HepG2 (cell line): ENCODE measurements around the gene OR5K2. TPM values are rescaled to one million over a fixed set of nuclear protein-coding genes. Genes with fewer than 3 reads are reported as not detected.

ENCODE experiments used
- CENPX ChIP-seq: sonication (generic); formaldehyde crosslinking; IDR thresholded peaks from 2 replicates; pipeline ENCODE4 v1.9.0; 2021; ENCODE audit warnings: mild to moderate bottlenecking, missing genetic modification reagents, moderate library complexity
- DMAP1 ChIP-seq: IDR thresholded peaks from 2 replicates; pipeline ENCODE4 v1.6.1; 2016
- EHMT2 ChIP-seq: fragments of 200-600 bp; sonication (generic); IDR thresholded peaks from 2 replicates; pipeline ENCODE4 v1.7.0; 2017; ENCODE audit warnings: antibody characterized with exemption, low read depth, low read length, borderline replicate concordance
- ETV6 ChIP-seq: sonication (generic); formaldehyde crosslinking; conservative IDR thresholded peaks from 2 replicates; pipeline ENCODE4 v1.4.0; 2020; ENCODE audit warnings: missing genetic modification reagents
- FOXC1 ChIP-seq: sonication (generic); formaldehyde crosslinking; IDR thresholded peaks from 2 replicates; pipeline ENCODE4 v1.8.0; 2022; ENCODE audit warnings: mild to moderate bottlenecking, missing genetic modification reagents, borderline replicate concordance
- GMEB2 ChIP-seq: IDR thresholded peaks from 2 replicates; pipeline ENCODE4 v1.6.1; 2016; ENCODE audit warnings: missing biosample characterization, missing genetic modification reagents, low read depth
- HBP1 ChIP-seq: IDR thresholded peaks from 2 replicates; pipeline ENCODE4 v1.6.1; 2016; ENCODE audit warnings: low read depth, control low read depth
- HDAC1 ChIP-seq: sonication (generic); formaldehyde crosslinking; IDR thresholded peaks from 2 replicates; pipeline ENCODE4 v1.5.1; 2020; ENCODE audit warnings: mild to moderate bottlenecking, missing genetic modification reagents
- HMGXB4 ChIP-seq, 2 experiments: sonication (generic) in 1 of 2; formaldehyde crosslinking in 1 of 2; IDR thresholded peaks; 2 replicates each; pipeline versions ENCODE4 v1.4.0 to v1.6.1; 2018 to 2020; ENCODE audit warnings: missing genetic modification reagents in 2 of 2, borderline replicate concordance in 1 of 2, low read depth in 1 of 2, mild to moderate bottlenecking in 1 of 2, missing biosample characterization in 1 of 2
- MIER2 ChIP-seq: IDR thresholded peaks from 2 replicates; pipeline ENCODE4 v1.6.1; 2016; ENCODE audit warnings: missing biosample characterization, missing genetic modification reagents
- NR3C1 ChIP-seq: sonication (generic); formaldehyde crosslinking; IDR thresholded peaks from 2 replicates; pipeline ENCODE4 v1.4.0; 2020; ENCODE audit warnings: missing genetic modification reagents
- PATZ1 ChIP-seq: sonication (generic); formaldehyde crosslinking; IDR thresholded peaks from 2 replicates; pipeline ENCODE4 v1.4.0; 2020; ENCODE audit warnings: missing genetic modification reagents
- PHF21A ChIP-seq: sonication (generic); formaldehyde crosslinking; IDR thresholded peaks from 2 replicates; pipeline ENCODE4 v1.5.0; 2020; ENCODE audit warnings: mild to moderate bottlenecking, missing genetic modification reagents
- TBP ChIP-seq: sonication (generic); formaldehyde crosslinking; IDR thresholded peaks from 2 replicates; pipeline ENCODE4 v1.5.0; 2020; ENCODE audit warnings: missing genetic modification reagents
- ZBTB26 ChIP-seq: IDR thresholded peaks from 2 replicates; pipeline ENCODE4 v1.6.1; 2016; ENCODE audit warnings: missing compliant biosample characterization, missing genetic modification reagents, borderline replicate concordance
- ZNF446 ChIP-seq: sonication (generic); formaldehyde crosslinking; IDR thresholded peaks from 2 replicates; pipeline ENCODE4 v1.5.0; 2020; ENCODE audit warnings: mild to moderate bottlenecking, missing genetic modification reagents
- ZNF564 ChIP-seq: sonication (generic); formaldehyde crosslinking; IDR thresholded peaks from 2 replicates; pipeline ENCODE4 v1.8.1; 2023; ENCODE audit warnings: mild to moderate bottlenecking, missing genetic modification reagents
- ZNF776 ChIP-seq: sonication (generic); formaldehyde crosslinking; IDR thresholded peaks from 2 replicates; pipeline ENCODE4 v1.4.0; 2020; ENCODE audit warnings: mild to moderate bottlenecking, missing genetic modification reagents
- ZNF800 ChIP-seq: sonication (generic); formaldehyde crosslinking; IDR thresholded peaks from 2 replicates; pipeline ENCODE4 v1.4.0; 2020; ENCODE audit warnings: missing genetic modification reagents
- polyA plus RNA-seq, 8 experiments: library from polyadenylated mRNA; depleted of rRNA in 3 of 8; stranded (reverse) in 7 of 8; unstranded in 1 of 8; fragments of >200 nt; fragmentation: Illumina TruSeq in 4 of 8; extraction: Trizol in 4 of 8; gene quantifications; 2 replicates each; pipeline versions ENCODE4 v1.2.1 to v1.2.3, GENCODE V29; 2011 to 2016; ENCODE audit warnings: low read depth in 4 of 8, missing spikeins in 1 of 8, mixed read lengths in 1 of 8; ENCODE audit not compliant: insufficient read depth in 1 of 8
- total RNA-seq, 5 experiments: library from RNA; depleted of rRNA; stranded (reverse); fragments of >200 nt; fragmentation: Illumina TruSeq; extraction: Trizol; gene quantifications; 2 replicates each; pipeline ENCODE4 v1.2.3, GENCODE V29; 2016; ENCODE audit warnings: low read depth in 1 of 5

OR5K2 gene
- total and polyA plus RNA-seq, 2 of the 13 experiments (the other 11 are each of a cell fraction or from before 2014, with no cell fraction given), result not detected

- TF ChIP-seq HMGXB4 (CRISPR knock-in tag; IDR thresholded peaks at IDR 0.05; ENCODE audit: borderline replicate concordance in 1 of 2, low read depth in 1 of 2) (peak in 1 of 2 experiments; percentile 69; a peak in 3 of 4 replicates), DMAP1 (CRISPR knock-in tag) (peak; percentile 58; the same call in 1 of the 2 replicates), ETV6 (CRISPR knock-in tag) (no peak), CENPX (no peak), ZNF564 (peak; percentile 52; the same call in 1 of the 2 replicates), TBP (CRISPR knock-in tag) (no peak), EHMT2 (no peak), ZNF776 (CRISPR knock-in tag) (no peak; the same call in 1 of the 2 replicates), FOXC1 (no peak; the same call in 1 of the 2 replicates), GMEB2 (CRISPR knock-in tag) (peak; percentile 56; the same call in 1 of the 2 replicates), ZNF446 (CRISPR knock-in tag) (peak; percentile 51; the same call in 1 of the 2 replicates), PHF21A (peak; percentile 42; the same call in 1 of the 2 replicates), MIER2 (CRISPR knock-in tag) (no peak), HDAC1 (peak; percentile 59; the same call in 1 of the 2 replicates), ZNF800 (CRISPR knock-in tag) (peak; percentile 36; the same call in 1 of the 2 replicates), ZBTB26 (0 out of 2 replicates have a peak, but pooled peaks have one; percentile 53), NR3C1 (CRISPR knock-in tag) (no peak), PATZ1 (CRISPR knock-in tag) (peak; percentile 81), HBP1 (no peak)
These were observed 25.2 kb downstream of the OR5K2 start, which contains the start of gene CLDND1 (continued) for GRCh38 chr3:98522544-98523281.
